Right cardiac atrium (tissue), 5 donors: ENCODE results near the gene DIS3L2. TPM values are rescaled to one million over a fixed set of nuclear protein-coding genes. Genes with fewer than 3 reads are reported as not detected.
A peak's percentile ranks its signal among the peaks of the same experiment; 100 is the strongest.
"Not testable (repeated sequence)": the region's sequence is repeated elsewhere in the genome, so short reads cannot be mapped to it uniquely, and the experiment has no call there.

Experiments
- ATAC-seq, 2 donors: fragments of 200-7000 bp; cut with Tn5 transposase; one replicate each; pipeline versions ENCODE4 v1.8.0 to v1.9.1; 2020; ENCODE audit warnings: moderate library complexity in 2 of 2, mild to moderate bottlenecking in 1 of 2
- DNase-seq, 3 donors: peaks; one replicate each; pipeline ENCODE4 v3.0.0-alpha.2; 2020
- H3K27ac ChIP-seq: one replicate; pipeline ENCODE4 v1.5.1; 2013; ENCODE audit warnings: mild to moderate bottlenecking, low read length, control low read depth, moderate library complexity
- H3K27me3 ChIP-seq: one replicate; pipeline ENCODE4 v1.6.1; 2013; ENCODE audit not compliant: control insufficient read depth, insufficient read depth
- H3K4me1 ChIP-seq: one replicate; pipeline ENCODE4 v1.6.1; 2013; ENCODE audit warnings: low read length; ENCODE audit not compliant: control insufficient read depth, insufficient read depth
- H3K4me3 ChIP-seq: one replicate; pipeline ENCODE4 v1.5.1; 2013; ENCODE audit warnings: low read length, control low read depth
- H3K9me3 ChIP-seq: one replicate; pipeline ENCODE4 v1.6.1; 2013; ENCODE audit warnings: low read length; ENCODE audit not compliant: control insufficient read depth
- WGBS: extraction: QIAGEN DNeasy Blood & Tissue Kit; methylation state at CpG from one replicate; pipeline ENCODE4 v1.1.7; 2013; 5-methylcytosine and 5-hydroxymethylcytosine counted together
- intact Hi-C, 4 donors: fragments of 100-400 bp; cut with DNase I; formaldehyde crosslinking; loops; one replicate each; pipeline versions ENCODE4 v1.11.0 to v1.14.0; 2022 to 2023
- polyA plus RNA-seq: library from polyadenylated mRNA; stranded (reverse); fragments of 200-250 nt; gene quantifications from one replicate; pipeline ENCODE4 v1.2.3, GENCODE V29; 2013
- total RNA-seq, 4 donors: library from RNA; stranded (reverse); fragmentation: NEBNext Ultra II Directional; extraction: Animal tissue kit (Norgen Biotek cat#: 25700); gene quantifications; one replicate each; pipeline ENCODE4 v1.2.1, GENCODE V29; 2021
- donor health status: healthy with polysubstance abuse.
- donor health status: DM: no; HTN: yes; CAD: no.
- donor health status: DM: no; HTN: no; CAD: no.
- donor health status: DM: no; HTN: yes; CAD: no; lungs with severe emphysema.
- donor health status: DM: yes; HTN: yes; CAD: no.

DIS3L2 gene
- total and polyA plus RNA-seq, 5 donors: 11.0 to 25.4 (median 20.5) TPM

- ATAC-seq: no peak
- WGBS: 96% methylated on average over 7 of the region's 7 CpGs
Observed at GRCh38 chr2:232306741-232307305, 345.3 kb downstream of the DIS3L2 start.

GRCh38 chr2:232307854-232308253 lies 346.3 kb downstream of the DIS3L2 start:
- H3K4me1 ChIP-seq: no peaks in the 10 kb centered on the region
- DNase-seq (no peak), ATAC-seq (no peak)
- H3K4me3 ChIP-seq: no peak overlapping the region
- no peak overlapping the region for H3K27ac ChIP-seq
- 82% methylated on average over 3 of the region's 3 CpGs for WGBS
- intact Hi-C loops: no loop called here
- H3K9me3 ChIP-seq: no peaks in the 10 kb centered on the region
- no peaks in the 10 kb centered on the region for H3K27me3 ChIP-seq

More at GRCh38 chr2:232306741-232307305, 345.3 kb downstream of the DIS3L2 start:
- intact Hi-C loops: no loop called here
- Histone ChIP-seq H3K4me3 (no peak overlapping the region), H3K27me3 (no peaks in the 10 kb centered on the region), H3K9me3 (no peaks in the 10 kb centered on the region), H3K27ac (no peak overlapping the region), H3K4me1 (no peaks in the 10 kb centered on the region)
- no peak for DNase-seq

GRCh38 chr2:232308986-232309385 lies 347.5 kb downstream of the DIS3L2 start:
- intact Hi-C loops: no loop called here
- H3K4me1 ChIP-seq: no peaks in the 10 kb centered on the region
- ATAC-seq: no peak
- no peak for DNase-seq
- H3K9me3 ChIP-seq: no peaks in the 10 kb centered on the region
- no peak overlapping the region for H3K27ac ChIP-seq
- H3K27me3 ChIP-seq: no peaks in the 10 kb centered on the region
- H3K4me3 ChIP-seq: no peak overlapping the region
- WGBS: 88% methylated on average over 3 of the region's 3 CpGs

DNA sequence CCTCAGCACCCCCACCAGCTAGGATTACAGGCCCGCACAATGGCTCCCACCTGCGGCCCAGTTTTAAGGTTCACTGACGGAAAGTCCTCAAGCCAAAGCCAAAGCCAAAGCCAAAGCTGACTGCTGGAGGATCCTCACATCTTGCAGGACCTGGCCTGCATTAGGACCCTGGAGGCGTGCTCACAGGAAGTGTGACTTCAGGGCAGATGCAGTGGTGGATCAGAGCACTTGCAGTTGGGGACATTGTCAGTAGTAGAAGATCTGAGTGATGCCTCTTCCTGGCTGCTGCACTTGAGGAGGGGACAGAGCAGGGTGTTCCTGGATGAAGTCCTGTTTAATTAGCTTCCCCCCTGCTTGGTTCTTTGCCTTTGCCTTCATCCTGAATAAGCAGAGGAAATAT lies 348.1 kb downstream of the DIS3L2 start:
- Histone ChIP-seq H3K9me3 (no peaks in the 10 kb centered on the region), H3K4me3 (no peak overlapping the region), H3K4me1 (no peaks in the 10 kb centered on the region), H3K27ac (no peak overlapping the region), H3K27me3 (no peaks in the 10 kb centered on the region)
- DNase-seq (no peak), ATAC-seq (no peak)
- WGBS: 90% methylated on average over 4 of the region's 4 CpGs
- intact Hi-C loops: no loop called here

GRCh38 chr2:232310121-232310520 lies 348.6 kb downstream of the DIS3L2 start:
- 79% methylated on average over 9 of the region's 9 CpGs for WGBS
- intact Hi-C loops: no loop called here
- no peaks in the 10 kb centered on the region for H3K27me3 ChIP-seq
- H3K27ac ChIP-seq: no peak overlapping the region
- H3K4me3 ChIP-seq: no peak overlapping the region
- ATAC-seq (no peak), DNase-seq (no peak)
- H3K9me3 ChIP-seq: no peaks in the 10 kb centered on the region
- H3K4me1 ChIP-seq: no peaks in the 10 kb centered on the region

DNA sequence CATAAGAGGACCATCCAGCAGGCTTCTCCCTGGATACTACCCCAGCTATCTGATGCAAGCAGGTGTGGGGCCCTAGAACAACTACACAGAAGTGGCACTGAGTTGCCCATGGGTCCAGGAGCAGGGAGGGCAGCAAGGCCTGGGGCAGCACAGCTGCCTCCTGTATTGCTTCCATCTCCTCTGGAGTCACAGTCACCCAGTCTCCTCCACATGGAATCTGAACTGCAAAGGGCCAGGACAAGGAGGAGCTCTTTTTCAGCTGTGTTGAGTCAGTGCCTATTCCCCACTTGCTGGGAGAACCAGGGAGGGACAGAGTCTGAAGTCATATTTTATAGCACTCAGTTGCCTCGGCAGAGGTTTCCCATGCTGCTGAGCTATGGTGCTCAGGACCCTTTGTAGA lies 349.2 kb downstream of the DIS3L2 start:
- Histone ChIP-seq H3K4me1 (no peaks in the 10 kb centered on the region), H3K9me3 (no peaks in the 10 kb centered on the region), H3K27me3 (no peaks in the 10 kb centered on the region), H3K4me3 (no peak overlapping the region), H3K27ac (no peak overlapping the region)
- WGBS: 60% methylated on average over 1 of the region's 1 CpG
- intact Hi-C loops: no loop called here
- peak in 1 of 2 donors; percentile 8 for ATAC-seq
- DNase-seq: no peak

- H3K27ac ChIP-seq, intact Hi-C loops, H3K4me3 ChIP-seq, H3K9me3 ChIP-seq, H3K4me1 ChIP-seq, DNase-seq, H3K27me3 ChIP-seq, ATAC-seq: not testable (repeated sequence)
- WGBS: 97% methylated on average over 2 of the region's 2 CpGs
Observed at GRCh38 chr2:232313645-232314044, 352.1 kb downstream of the DIS3L2 start.

DNA sequence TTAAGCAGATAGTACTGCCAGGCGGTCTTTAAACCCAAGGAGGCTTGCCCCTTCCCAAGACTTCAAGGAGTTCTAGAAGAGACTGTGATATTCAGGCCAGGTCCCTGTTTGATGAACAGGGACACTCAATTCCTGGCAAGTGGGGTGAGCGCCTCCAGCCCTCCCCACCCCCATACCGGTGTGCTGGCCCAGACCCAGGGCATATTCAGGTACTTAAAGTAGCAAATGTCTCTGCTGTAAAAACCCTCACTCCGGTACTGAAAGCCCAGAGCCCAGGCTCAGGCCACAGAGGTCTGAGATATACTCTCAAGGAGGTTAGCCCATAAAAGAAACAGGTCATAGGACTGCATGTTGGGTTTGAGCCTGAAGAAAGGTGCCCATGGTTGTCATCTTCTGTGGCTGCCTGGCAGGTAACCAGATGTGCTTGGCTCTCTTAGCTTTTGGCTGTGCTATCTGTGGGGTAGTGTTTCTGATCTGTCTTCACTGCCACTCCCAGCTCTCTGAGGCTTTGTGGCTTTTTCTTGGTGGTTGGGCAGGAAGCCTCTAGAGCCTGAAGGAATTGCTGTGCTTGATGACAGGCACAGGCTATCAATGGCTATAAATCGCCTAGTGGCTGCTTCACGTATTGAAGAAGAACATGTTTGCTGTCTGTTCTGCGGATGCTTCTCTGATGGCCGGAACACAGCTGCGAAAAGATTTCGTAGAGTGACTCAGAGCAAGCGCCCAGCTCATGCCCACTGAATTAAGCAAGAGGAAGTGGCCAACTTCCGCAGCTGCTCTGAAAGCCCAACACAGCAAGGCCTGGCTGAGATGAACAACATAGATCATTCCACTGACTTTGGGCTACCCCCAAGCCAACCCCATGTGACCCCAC lies 353.8 kb downstream of the DIS3L2 start:
- ATAC-seq (peak; percentile 14 to 43), DNase-seq (peak in 2 of 3 donors; percentile 49 to 75)
- Histone ChIP-seq H3K9me3 (no peaks in the 10 kb centered on the region), H3K4me3 (no peak overlapping the region), H3K27me3 (no peaks in the 10 kb centered on the region), H3K4me1 (no peaks in the 10 kb centered on the region), H3K27ac (no peak overlapping the region)
- intact Hi-C loops: no loop called here
- 70% methylated on average over 12 of the region's 12 CpGs for WGBS

DNA sequence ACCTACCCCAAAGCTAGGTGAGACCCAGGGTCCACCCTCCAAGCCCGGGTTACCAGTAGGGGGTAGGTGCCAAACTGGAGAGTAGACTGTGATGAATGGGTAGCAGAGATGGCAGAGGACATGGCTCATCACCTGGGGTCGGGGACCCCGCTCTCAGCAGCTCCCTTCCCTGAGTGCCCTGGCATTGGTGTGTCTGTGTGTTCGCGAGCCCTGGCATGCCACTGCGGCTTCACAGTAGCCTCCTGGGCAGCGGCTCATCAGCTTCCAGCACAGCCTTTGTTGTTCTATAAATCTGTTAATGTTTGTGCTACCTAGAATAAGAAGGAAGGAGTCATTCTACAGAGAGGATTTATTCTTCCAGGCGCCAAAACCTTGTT lies 354.4 kb downstream of the DIS3L2 start:
- ATAC-seq (no peak), DNase-seq (no peak)
- Histone ChIP-seq H3K4me1 (no peaks in the 10 kb centered on the region), H3K9me3 (no peaks in the 10 kb centered on the region), H3K27me3 (no peaks in the 10 kb centered on the region), H3K4me3 (no peak overlapping the region), H3K27ac (no peak overlapping the region)
- intact Hi-C loops: no loop called here
- 78% methylated on average over 8 of the region's 8 CpGs for WGBS

DNA sequence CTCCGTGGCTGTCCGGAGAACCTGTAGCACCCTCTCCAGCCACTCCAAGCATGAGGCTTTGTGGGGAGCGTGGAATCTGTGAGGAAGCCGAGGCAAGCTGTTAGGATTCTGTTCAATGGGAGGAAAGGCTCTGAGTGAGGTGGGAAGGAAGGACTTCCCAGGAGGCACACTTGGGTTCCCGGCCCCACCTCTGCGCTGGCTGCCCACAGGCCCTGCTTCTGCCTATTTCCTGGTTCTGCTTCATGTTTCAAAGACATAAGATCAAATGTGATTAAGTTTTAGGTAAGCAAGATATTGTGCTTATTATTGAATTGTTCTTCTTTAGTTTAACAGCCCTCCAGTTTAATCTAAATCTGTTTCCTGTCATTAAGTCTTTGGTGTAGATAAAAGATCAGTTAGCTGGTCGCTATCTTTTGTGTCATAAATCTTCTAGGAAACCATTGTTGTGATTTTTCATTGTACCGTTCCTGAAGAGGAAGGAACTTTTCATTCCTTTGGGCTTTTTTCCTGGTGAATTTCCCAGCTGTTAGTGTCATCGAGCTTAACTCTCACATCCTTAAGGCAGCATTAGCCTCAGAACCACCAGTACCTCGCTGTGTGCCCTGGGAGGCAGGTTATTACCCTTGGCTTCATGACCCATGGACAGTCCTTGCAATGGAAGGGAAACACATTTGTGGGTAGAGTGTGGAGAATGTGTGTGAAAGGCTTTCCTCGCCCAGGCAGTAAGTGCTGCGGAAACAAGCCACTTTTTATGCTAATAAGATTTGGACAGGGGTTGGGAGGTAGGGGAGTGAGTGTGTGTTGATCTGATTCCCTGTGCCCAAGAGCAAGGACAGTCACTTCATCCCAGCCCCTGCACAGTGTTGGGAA lies 355.2 kb downstream of the DIS3L2 start:
- Histone ChIP-seq H3K9me3 (no peaks in the 10 kb centered on the region), H3K27ac (no peak overlapping the region), H3K27me3 (no peaks in the 10 kb centered on the region), H3K4me1 (no peaks in the 10 kb centered on the region), H3K4me3 (no peak overlapping the region)
- 62% methylated on average over 12 of the region's 12 CpGs for WGBS
- intact Hi-C loops: no loop called here
- DNase-seq (no peak), ATAC-seq (peak; percentile 31 to 35)
